Kidney tubule cell (primary cell): ENCODE data around the gene WBP1.
A peak's percentile ranks its signal among the peaks of the same experiment; 100 is the strongest.

ENCODE experiments used
- DNase-seq: peaks from one replicate; pipeline ENCODE4 v3.0.0-alpha.2; 2018; ENCODE audit warnings: low spot score

WBP1 gene

DNA sequence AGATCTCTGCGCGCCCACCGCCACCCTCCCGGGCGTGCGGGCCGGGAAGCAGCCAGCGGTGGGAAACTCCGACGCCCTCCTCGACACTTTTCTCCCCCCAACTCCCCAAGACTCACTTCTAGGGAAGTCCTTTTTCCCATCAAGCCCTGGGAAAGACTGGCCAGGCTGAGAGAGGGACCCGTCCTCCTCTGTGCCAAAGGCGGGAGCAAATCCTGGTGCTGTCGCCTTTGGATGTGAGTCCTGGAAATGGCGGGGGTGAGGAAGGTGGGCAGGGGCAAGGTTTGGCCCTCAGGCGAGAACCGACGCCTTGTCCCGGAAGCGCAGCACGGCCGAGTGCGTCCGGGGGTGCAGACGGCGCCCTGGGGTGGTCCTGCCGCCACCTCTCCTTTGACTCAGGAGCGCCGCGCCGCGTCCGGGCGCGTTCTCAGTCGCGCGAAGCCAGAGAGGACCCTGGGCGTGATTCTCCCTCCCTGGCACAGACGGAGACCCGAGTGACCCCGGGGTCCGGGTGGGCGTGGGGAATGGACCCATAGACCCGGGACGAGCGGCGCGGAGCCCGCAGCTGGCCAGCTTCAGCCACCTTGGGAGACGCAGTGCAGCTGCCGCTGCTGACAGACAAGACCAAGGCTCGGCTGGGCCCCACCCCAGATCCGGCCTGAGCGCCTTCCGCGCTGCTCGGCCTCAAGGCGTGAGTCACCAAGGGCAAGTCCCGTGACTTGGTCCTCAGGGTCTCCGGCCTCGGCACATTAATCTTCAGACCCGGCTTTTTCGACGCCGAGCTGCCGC, 44.7 kb downstream of the WBP1 start:
- peak; percentile 83 for DNase-seq

DNA sequence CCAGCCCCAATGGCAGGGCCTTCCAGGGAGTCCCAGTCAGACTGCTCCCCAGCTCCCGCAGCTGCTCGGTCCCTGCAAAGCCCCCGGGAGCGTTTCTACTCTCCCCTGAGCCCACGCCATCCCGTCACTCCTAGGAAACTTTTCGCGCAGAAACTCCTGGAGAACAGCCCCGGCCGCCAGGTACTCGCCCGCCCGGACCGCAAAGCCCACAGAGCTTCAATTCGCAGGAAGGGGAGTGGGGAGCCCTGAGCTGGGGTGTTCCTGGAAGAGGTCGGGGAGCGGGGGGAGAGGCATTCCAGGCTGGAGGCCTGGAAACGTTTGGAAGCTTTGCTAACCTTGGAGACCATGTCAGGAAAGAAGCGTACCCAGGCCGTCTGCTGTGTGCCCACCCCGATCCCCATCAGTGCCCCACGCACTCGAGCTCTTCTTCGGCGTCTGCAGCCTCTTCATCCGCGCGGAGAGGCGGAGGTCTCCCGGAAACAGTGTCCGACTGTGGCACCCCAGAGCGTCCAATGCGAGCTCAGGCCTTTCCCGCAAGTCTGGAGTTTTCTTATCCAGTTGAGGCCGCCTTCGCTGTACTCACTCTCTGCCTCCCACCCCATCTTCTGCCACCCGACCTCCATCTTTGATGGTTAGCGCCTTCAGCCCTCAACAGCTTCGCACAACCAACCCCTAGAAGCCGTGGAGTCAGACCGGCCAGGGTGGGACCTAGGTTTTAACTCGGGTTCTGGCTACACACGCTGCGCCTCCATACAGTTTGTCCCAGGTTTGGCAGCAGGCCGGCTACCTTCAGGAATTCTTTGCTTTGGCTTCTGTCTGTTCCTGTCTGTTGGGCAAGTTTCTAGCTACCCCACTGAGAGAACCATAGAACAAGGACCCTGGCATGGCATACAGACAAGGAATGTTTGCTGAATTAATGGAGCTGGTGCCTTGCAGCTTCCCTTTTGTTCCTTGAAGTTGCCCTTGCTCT, 45.6 kb downstream of the WBP1 start:
- no peak for DNase-seq

DNA sequence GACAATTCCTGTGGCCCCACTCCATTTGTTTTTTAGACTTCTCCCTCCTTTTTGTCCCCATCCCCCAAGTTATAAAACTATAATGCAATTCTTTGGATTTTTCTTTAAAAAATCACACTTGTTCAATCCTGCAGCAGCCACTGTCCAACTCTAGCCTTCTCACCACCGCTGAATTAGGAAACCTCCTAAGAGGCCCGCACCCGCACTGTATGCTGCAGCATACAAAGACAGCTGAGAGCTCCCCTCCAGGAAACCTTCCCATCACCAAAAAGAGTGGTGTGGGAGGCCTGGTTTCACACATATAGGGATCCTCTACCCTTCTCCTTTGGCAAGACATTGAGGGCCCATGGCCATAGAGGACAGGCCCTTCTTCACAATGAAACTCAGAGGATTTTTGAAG, 46.4 kb downstream of the WBP1 start:
- no peak for DNase-seq

DNA sequence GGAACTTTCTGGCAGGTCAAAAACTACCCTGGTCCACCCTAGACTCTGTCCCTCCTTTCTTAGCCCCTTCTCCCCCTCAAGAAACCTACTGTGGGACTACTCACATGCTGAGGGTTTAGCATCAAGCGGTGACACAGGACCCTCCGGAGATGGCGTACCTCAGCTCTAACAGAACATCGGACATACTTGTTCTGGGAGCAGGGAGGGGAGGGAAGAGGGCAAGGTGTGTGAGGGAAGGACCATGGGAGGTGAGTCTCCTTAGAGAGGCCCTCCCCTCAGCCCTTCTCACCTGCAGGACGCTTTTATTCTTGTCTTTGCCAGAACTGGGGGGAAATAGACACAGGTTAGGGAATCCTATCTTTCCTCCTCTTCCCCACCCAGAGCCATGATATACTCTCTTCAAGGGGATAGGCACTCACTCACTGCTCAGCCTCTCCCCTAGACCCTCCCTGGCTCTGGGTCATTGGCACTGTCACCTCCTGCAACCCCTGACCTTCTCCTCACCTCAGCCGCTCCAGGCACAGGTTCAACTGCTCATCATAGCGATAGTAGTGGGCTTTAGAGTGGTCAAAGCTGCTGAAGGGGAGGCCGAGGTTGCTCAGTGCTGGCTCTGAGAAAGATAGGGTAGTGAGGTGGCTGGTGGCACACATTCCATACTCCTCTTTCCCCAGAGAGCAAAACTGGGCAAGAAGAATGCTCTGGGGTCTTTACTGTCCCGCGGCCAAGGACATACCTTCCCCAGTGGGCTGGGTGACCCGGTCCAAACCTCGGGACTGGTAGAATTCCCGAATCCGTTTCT, 47.4 kb downstream of the WBP1 start:
- no peak for DNase-seq

DNA sequence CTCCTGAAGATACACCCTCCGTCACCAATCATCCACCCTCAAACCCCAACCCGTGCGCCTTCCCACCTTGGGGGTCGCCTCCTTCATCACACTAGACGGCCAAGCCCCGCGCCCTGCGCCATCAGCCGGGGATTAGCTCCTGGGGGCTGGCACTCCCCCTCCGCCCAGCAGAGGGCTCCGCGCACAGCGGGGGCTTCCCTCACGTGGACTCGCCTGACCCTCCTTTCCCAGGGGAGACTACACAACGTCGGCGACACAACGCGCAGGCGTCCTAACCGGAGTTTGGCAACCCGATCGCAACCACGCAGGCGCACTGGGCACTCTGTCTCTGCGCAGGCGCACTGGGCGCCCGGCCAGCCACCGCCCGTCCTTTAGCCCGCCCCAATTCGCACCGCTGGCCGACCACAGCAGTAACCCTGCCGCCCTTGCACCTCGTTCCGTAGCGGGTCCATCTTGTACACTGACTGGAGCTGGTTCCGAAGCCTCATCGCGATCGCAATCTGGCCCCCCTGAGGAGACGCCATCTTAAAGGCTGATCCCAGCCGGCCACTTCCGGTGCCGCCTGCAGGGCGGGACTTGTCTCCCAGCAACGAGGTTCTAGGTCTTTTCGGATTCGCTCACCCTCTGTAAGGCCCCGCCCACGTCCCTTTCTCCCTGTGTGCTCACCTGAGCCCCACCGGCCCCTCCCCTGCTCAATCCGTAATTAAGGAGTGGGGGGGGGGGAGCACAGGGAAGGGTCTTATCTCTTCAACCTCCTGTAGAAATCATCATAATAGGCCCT, 49.1 kb downstream of the WBP1 start, which contains the start of gene PCGF1:
Gene PCGF1 (minus strand): TSS at position 551 of the 781 bp plus-strand sequence. CDS start 27 bp downstream, at position 524.
- peak; percentile 98 for DNase-seq

DNA sequence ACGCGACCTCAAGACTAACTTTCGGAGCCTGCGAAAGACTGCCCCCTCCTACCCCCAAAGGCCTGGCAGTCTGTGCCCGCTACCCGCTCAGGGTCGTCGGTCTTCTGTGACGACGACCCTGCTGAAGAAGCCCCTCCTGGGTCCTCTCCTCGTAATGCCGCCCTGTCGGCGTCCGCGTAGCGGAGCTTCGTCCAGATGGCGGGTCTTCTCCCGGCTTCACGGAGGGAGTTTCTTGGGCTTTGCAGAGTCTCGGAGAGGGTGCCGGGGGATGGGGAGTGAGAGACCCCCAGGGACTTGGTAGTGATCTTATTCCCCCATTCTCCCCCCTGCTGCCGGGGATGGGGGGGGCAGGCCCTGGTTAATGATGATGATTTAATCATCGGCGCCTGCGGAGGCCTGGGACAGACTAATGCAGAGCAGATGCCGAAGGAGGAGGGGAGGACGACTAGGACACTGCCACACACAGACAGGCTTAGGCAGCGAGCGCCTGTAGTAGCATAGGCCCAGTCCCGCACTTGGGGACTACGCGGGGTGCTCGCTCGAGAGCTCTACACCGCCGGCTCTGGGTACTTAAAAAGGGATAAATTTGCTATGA, 49.8 kb downstream of the WBP1 start:
- peak; percentile 61 for DNase-seq

DNA sequence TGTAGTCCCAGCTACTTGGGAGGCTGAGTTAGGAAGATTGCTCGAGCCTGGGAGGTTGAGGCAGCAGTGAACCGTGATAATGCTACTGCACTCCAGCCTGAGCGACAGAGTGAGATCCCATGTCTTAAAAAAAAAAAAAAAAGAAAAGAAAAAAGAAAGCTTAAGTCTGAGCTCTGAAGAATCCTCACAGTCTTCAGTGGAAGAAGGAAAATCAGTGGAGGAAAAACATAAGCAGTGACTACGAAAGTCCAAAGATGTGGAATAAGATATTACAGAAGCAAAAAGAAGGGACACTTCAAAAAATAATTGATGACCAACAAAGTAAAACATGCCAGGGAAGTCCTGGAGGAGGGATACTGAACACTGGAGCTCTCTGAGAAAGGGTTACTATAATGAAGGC, 52.0 kb downstream of the WBP1 start:
- DNase-seq: no peak
